ENCODE data around the gene CASQ2.
"Not testable (repeated sequence)": the region's sequence is repeated elsewhere in the genome, so short reads cannot be mapped to it uniquely, and the experiment has no call there.

The CASQ2 gene

DNA sequence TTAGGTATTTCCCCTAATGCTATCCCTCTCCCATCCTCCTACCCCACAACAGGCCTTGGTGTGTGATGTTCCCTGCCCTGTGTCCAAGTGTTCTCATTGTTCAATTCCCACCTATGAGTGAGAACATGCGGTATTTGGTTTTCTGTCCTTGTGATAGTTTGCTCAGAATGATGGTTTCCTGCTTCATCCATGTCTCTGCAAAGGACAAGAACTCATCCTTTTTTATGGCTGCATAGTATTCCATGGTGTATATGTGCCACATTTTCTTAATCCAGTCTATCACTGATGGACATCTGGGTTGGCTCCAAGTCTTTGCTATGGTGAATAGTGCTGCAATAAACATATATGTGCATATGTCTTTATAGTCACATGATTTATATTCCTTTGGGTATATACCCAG is 10.6 kb upstream of the CASQ2 start:
- DNase-seq, result not testable (repeated sequence)

DNA sequence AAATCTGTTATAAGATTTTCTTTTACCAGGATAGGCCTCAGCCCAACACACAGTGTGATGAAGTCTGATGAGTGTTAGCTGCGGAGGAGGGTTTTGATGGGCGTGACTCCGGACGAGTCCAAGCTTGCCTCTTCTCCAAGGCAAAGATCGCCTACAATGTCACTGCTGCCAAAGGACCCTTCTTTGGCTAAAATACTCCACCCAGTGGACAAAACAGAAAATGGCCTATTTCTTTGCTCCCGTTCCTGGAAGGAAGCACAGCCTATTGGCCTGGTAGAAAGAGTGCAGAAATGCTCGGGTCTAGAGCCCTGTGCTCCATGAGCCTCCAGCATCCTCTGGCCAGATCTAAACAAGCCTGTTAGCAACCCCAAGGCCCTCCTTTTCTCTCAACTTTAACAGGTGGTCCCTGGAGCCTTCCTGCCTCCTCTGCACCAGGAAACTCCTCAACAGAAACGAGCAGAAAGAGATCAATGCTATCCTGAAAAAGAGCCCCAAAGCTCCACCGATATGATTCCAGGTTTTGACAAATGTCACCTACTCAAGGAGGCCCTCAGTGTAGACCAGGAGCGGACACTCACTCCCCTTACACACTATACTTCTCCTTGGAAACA is 3.4 kb upstream of the CASQ2 start:
- peak; percentile 88 for DNase-seq

DNA sequence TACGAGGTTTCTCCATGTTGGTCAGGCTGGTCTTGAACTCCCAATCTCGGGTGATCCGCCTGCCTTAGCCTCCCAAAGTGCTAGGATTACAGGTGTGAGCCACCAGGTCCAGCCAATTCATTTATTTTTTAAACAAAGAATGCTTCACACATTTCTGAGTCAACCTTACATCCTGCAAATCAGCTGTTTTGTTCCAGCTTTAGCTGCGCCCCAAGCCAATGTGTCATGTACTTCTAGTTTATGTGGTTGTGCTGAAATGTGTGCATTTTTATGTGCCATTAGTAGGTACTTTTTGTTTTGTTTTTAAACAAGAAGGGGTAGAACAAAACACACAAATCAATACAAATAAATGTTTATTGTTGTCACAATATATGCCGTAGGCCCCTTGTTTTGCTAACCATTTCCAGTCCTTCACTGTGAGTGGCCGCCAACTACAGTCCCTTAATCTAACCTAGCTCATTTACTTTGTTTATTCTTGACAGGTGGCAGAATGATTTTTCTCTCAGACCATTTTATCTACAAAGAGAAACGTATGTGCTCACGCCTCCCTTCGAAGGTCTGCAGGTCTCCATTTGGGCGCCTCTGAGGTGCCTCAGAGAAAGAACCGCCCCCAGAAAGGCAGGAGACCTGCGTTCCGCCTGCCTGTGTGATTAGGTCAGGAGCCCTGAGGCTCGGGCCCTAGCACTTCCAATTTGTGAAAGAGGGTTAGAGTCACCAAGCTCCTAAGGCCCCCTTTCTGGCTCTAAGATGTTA is 2.8 kb upstream of the CASQ2 start:
- DNase-seq, result peak; percentile 27

DNA sequence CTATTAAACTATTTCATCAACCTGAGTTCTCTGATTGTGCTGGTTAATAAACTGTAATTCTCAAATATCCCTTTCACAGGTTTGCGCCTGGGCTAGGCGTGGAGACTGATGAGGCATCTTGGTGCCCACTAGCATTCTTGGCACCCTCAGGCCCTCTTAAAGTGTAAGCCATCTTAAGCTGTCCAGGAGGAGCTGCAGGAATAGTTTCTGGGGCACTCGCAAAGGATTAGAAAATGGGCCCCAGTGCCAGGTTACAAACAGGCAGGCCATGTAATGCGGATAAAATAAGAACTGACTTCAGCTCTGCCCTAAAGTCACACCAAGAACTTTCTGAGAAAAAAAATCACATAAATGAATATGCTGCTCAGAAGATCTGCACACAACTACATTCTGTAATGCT is 1.1 kb downstream of the CASQ2 start:
- DNase-seq, result no peak

DNA sequence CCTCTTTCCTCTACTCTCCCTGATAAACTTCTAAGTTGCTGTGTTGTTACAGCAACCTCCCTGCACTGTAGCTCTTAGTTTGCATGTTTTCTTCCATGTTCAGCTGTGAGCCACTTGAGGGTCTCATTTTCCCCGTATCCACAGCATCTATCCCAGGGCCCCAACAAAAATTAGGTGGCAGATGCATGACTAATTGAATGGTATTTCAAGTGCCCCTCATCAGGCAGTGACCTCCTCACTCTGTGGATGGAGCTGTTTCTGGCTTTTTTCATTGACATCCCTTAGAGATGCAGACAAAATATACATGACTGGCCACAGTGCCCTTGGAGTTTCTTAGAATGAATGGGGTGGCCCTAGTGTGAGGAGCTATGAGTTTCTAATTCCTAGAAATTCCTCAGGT is 3.4 kb downstream of the CASQ2 start:
- no peak for DNase-seq

DNA sequence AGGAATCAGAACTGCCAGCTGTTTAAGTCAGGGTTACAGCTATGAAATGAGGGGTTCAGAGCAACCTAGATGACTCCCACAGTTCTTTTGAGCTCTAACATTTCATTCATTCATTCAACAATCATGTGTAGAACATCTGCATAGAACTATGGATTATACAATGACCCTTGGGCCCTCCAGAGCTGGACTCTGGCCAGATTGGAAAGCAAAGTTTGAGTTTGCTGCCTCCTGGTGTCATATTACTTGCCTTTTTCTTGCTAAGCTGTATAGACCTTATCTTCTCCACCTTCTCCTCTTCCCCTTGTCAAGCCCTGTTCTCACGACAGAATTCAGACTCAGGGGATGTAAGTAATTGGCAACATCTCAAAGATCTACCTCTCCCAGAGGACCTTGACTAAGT is 4.0 kb downstream of the CASQ2 start:
- peak; percentile 35 for DNase-seq

DNA sequence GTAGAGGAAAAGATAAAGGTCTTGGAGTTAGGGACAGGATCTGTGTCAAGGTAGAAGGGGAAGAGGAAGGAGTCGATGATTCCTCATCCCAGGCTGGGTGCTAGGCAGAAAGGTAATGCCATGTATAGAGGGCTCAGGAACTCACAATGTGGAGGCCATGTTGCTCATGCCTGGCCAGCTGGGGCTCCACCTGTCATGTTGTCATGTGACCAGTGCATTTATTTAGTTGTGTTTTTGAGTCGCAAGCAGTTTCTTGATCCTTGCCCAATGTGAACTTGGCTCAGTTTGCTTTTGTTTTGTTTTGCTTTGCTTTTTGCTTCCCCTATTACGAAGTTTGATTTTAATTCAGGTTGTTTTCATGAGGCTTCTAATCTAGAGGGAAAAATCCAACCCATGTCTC is 5.7 kb downstream of the CASQ2 start:
- DNase-seq, result no peak

DNA sequence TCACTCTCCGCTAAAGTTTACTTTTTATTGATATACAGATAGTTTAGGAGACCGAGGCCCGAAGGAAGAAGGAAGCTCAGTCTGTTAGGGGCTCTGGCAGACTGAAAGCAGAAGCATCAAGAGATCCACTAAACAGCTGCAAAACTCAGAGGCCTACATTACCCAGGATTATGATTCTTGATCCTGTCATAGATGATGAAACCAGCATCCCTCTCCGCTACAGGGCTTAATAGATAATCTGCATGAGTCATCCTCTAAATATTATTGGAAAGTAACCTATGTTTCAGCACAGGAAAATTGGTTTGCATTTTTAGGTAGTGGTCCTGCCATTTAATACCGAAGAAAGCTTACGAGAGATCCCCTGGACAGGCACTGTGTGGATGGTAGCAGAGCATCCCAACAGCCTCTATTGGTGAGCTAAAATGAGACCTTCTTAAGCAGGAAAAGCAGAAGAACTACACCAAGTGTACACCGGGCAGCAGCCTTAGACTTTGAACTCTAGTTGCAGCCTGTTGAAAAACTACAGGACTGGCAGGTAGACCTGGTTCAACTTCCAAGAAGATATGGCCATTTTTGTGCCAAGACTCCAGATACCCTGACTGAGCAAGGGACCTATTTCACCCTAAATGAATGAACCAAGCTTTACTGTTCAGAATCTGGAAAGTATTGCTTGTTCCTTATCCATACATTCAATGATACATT is 6.8 kb downstream of the CASQ2 start:
- no peak for DNase-seq

DNA sequence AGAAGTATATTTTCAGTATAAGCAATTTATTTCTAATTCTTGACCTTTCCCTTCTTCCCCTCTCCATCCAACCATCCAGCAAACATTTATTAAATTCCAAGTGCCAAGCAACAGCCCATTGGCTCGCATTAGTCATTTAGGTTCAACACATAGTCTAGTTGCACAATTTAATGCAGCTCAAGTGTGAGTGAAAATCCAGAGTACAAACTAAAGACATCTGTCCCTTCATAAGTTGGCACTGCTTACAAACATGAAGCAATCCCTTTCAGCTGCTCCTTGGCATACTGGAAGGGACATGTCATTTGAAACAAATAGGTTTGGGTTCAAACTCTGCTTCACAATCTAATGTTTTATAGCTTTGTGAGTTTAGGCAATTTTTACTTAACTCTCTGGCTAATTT is 10.7 kb downstream of the CASQ2 start:
- no peak for DNase-seq

DNA sequence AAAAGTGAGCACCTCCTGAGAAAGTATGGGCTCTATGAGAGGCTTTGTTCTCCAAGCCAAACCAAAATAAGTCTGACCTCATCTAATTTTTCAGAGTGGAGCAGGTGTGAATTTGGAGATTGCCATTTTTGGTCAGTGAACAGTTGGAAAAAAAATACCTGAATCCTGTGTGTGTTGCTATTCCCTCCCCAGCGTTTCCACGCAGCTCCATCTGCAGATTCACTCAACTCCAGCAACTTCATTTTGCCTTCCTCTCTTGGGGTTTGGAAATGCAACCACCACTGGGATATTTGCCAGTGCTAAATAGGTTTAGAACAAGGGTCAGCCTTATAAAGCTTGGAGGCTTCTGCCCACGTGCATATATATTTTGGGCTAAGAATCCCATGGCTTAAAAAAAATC is 11.2 kb downstream of the CASQ2 start:
- DNase-seq, result no peak

DNA sequence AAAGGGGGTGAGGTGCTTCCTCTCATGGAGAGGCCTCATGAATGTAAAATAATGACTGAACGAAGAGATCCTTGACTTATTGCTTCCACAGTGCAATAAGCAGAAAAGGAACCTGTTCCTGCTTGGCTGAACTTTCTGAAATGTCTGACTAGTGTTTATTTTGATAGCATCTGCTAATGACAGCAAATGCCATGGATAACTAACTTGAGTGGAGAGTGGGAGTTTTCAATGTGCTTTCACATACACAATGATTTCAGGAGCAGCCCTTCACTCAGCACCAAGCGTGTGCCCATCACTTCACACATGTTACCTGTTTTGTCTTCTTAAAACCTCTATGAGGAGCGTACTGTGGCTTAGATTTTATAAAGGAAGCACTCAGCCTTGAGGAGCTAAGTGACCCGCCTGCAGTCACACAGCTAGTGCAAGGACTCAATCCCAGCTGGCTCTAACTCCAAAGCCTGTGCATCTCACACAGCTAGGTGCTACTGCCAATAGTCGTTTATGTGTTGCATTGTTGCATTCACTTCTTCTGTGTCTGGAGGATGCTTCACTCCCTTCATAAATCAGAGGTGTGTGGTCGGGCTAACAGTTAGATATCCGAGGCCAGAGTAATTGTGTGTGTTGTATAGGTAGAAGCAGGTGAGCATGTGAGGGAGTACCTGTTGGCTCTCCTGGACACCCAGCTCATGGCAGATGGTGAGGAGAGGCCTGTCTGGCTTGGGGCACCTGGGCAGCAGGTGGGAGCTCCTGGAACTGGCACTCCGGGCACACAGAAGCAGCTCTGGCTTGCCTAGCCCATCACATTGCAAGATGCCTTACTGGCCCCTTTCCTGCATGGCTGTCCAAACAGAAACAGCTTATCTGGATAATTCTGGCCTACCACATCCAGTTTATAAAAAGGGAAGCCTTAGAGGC is 12.8 kb downstream of the CASQ2 start:
- DNase-seq, result no peak

DNA sequence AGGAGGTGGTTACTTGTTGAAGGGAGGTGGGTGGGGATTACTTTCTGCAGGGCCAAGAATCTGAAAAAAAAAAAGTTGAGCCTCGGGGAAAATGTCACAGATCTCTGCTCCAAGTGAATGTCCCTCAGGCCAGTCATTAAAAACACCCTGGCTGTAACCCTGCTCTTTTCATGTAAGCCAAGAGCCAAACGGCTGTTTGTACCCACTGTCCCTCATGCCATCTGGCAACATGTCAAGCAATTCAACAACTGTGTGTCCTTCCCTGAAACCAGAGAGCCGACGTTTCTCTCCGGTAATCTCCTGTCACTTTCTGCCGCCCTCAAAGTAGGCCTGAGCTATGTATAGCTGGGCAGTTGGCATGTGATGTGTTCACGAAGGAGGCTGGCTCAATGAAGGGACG is 14.7 kb downstream of the CASQ2 start:
- no peak for DNase-seq

DNA sequence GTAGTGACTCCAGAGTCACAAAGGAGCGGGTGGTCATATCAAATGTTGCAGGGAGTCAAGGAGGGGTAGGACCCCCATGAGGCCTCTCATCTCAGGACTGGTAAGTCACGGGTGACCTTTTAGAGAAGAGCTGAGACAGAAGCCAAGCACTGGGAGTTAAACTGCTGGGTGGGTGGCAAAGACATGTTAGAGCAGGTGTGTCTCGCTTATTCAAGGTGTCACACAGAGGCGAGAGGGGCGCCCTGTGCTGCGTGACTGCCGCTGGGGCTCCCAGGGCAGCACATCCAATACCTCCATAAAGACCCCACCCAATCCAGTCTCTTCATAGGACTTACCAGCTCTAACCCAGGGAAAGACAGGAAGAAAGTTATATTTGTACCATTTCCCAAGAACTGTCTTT is 15.2 kb downstream of the CASQ2 start:
- DNase-seq, result no peak

DNA sequence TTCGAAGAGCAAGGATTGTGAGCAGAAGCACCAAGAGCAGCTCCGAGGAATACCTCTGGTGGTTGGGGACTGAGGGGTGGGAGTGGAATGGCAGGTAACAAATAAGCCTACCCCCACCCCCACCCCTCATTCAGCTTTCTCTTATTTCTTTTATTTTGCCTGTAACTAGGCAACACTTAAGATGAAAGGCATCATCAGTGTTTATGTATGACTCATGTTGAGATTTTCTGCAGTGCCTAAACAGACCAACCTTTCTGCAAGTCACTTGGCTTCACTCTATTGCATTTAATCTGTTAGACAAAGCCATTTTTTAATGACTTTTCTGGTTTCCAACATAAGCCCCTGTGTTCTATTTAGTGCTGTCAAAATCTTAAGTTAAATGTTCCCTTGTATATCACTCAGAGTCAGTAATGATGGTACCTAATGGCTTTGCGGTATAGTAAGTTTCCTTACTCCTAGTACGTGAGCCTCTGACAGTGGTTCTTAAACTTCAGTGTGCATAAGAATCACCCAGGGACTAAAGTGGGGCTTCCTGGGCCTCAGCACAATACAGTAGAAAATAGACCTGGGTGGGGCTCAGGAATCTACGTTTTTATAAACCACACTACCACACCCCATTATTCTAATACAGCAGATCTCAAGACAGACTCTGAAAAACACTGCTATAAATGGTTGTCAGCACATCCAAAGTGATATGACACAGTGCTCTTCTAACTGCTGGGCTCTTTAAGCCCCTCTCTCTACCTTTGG is 19.9 kb downstream of the CASQ2 start:
- DNase-seq, result no peak

DNA sequence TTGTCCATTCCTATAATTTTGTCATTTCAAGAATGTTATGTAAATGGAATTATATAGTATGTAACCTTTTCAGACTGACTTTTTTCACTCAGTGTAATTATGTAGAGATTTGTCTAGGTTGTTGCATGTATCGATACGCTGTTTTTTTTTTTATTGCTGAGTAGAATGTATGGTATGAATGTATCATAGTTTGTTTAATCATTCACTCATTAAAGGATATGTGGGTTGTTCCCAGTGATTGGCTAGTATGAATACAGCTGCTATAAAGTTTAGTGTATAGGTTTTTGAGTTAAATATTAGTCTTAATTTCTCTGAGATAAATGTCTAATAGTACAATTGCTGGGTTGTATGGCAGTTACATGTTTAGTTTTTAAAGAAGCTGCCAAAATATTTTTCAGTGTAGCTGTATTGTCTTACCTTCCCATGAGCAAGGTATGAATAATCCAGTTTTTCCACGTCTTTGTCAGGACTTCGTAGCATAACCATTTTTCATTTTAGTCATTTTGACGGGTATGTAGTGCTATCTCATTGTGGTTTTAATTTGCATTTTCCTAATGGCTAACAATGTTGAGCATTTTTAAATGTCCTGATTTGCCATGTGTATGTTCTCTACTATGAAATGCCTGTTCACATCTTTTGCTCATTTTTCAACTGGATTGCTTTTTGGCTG is 22.4 kb downstream of the CASQ2 start:
- no peak for DNase-seq

DNA sequence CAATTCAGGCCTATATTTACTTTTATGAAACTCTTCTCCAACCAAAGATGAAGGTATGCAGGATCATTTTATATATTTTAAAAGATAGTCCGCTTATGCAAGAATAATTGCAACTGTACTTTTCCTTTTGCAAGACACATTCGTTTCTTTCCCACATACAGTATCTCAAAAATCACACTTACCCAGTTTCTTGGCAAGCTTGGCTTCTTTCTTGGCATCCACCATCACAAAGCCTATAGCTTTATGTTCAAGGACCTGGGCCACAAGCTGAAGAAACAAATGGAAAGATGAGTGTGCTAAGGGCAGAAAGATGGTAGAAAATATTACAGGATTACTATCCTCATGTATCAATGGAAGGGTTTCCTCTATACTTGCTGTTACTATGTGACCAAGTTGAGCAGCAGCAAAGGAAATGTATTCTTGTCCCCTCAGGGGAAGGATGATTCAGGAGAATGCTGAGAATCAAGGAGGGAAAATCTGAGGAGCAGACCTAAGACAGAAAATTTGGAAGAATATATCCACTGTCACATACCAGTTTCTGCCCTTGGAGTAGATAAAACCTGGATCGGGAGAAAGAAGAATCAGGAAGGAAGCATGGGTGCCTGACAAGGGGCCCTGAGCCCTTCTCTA is 23.8 kb downstream of the CASQ2 start:
- DNase-seq, result no peak

DNA sequence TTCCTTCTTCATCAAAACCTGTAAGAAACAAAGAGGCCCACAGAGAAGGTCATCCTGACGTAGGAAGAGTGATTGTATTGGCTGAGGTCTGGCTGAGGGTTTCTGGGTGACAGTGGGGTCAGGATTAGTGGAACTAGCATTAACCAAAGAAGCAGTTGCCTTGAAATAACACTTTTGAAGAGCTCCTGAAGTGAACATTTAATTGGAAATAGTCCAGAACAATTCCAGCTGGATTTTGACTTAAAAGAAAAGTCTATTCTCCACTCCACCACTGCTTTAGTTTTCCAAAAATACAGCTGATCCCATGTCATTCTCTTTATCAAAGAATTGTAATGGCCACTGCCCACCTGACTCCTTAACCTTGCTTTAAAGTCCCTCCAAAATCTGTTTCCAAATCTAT is 27.7 kb downstream of the CASQ2 start:
- DNase-seq, result no peak

DNA sequence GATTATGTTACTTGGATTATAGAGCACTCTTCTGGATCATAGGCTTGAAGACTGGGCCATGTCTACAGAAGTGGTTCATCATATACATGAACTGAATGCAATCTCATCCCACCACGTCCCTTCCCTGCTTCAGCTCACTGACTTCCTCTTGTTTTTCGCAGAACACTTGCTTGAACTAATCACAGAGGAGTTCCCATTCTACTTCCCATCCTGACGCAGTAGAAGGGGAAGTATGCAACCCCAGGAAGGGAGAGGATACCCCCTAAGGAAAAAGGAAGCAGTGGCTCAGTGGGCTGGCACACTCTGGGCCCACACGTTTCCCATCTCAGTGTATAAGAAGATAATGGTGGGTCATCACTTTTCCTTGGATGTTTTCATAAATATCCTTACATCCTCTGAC is 36.2 kb downstream of the CASQ2 start:
- no peak for DNase-seq

DNA sequence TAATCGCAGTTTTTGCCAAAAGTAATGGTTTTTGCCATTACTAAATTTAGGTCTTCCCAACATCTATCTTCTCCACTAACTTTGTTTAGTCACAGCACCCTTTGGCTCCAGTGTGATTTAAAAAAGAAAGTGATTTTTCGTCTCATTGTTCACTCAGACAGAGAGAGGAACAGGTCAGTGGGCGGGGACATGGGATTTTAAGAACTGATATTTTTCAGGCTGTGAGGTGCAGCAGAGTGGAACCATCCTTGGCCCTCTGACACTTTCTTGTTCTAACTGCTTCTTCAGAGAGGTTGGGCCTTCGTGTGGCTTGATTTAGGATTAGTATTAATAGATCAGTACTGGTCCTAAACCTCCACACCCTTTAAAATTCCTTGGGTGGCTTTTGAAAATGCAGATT is 38.8 kb downstream of the CASQ2 start:
- DNase-seq, result no peak

DNA sequence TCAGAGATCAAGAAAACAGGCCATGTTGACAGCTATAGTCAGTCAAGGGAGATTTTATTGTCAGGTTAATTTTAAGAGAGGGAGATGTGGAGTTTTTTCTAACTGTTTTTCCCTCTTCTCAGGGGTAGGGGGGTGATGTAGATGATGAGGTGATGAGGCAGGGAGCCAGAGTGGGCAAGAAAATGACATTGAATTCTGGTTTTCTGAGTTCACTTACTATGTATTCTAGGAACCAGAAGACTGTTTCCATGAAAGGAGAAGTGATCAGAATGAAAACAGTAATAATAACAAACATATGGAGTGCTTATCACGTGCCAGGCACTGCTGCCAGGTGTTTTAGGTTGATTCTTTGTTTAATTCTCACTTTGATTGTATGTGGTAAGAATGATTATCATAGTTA is 40.2 kb downstream of the CASQ2 start:
- DNase-seq, result no peak

DNA sequence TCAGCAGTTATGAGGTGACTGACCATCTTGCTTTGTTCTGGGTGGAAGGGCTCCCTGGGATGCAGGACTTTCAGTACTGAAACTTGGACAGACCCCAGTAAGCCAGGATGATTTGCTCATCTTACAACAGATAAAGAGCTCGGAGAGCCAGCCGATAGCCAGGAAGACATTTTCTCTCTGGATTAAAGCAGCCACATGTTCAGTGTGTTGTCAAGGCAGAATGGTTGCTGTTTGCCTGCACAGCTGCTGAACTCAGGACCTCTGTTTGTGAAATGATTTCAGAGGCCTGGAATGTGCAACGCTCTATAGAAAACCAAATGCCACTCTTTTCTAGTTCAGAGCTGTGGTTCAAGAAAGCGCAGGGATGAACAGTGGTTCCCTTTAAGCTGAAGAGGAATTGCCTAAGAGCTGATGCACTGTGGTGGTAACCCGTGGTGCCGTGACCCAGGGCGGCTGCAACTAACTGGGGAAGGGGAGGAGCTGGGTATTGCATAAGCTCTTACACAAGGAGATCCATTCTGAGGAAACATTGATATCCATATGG is 40.7 kb downstream of the CASQ2 start:
- DNase-seq, result no peak

Measured in NCI-H1105 (cell line).